Panc1 (cell line): ENCODE measurements around the gene ZCCHC14. TPM values are rescaled to one million over a fixed set of nuclear protein-coding genes. Genes with fewer than 3 reads are reported as not detected.

Experiments
- ATAC-seq: fragments of 200-7000 bp; cut with Tn5 transposase; 2 replicates; pipeline ENCODE4 v1.9.1; 2020; ENCODE audit warnings: mild to moderate bottlenecking, moderate library complexity
- BruUV-seq: library from RNA; stranded (reverse); fragments of 400-500 nt; replicated peaks from 2 replicates; lab custom pipeline; 2021; lab: Mats Ljungman, UMichigan
- CTCF ChIA-PET: fragments of 300-600 bp; sonication (Branson Sonifier 250); formaldehyde crosslinking; loops from one replicate; lab custom pipeline; 2022; ENCODE audit warnings: antibody characterized with exemption; lab: Charles Lee
- POLR2A ChIA-PET: fragments of 300-600 bp; sonication (Branson Sonifier 250); formaldehyde crosslinking; loops from one replicate; lab custom pipeline; 2022; ENCODE audit warnings: antibody characterized with exemption; lab: Charles Lee
- DNase-seq: peaks from one replicate; pipeline ENCODE4 v3.0.0-alpha.2; 2010; ENCODE audit warnings: low read depth, low spot score
- H3K27ac ChIP-seq: 2 replicates; pipeline ENCODE4 v1.5.1; 2011; ENCODE audit warnings: mild to moderate bottlenecking, low read length, inconsistent platforms
- H3K27me3 ChIP-seq: fragments of 200-500 bp; sonication (Bioruptor generic); 2 replicates; pipeline ENCODE4 v1.6.0; 2014; ENCODE audit warnings: low read length, inconsistent platforms; ENCODE audit not compliant: control insufficient read depth, insufficient read depth
- H3K36me3 ChIP-seq: fragments of 200-500 bp; sonication (Bioruptor generic); 2 replicates; pipeline ENCODE4 v1.5.1; 2014; ENCODE audit warnings: inconsistent platforms, mild to moderate bottlenecking, low read length, moderate library complexity; ENCODE audit not compliant: control insufficient read depth, insufficient read depth
- H3K4me1 ChIP-seq: 2 replicates; pipeline ENCODE4 v1.5.1; 2011; ENCODE audit warnings: inconsistent platforms, mild to moderate bottlenecking, low read length, moderate library complexity; ENCODE audit not compliant: control insufficient read depth, insufficient read depth
- H3K4me3 ChIP-seq, 2 experiments: 2 replicates each; pipeline ENCODE4 v1.5.1; 2011 to 2012; ENCODE audit warnings: low read depth in 2 of 2, low read length in 2 of 2, mild to moderate bottlenecking in 2 of 2, inconsistent platforms in 1 of 2, moderate library complexity in 1 of 2
- H3K9me3 ChIP-seq: fragments of 200-500 bp; sonication (Bioruptor generic); 2 replicates; pipeline ENCODE4 v1.5.1; 2014; ENCODE audit warnings: low read depth, mild to moderate bottlenecking, inconsistent platforms, low read length, moderate library complexity; ENCODE audit not compliant: control insufficient read depth, insufficient read depth
- POLR2AphosphoS5 ChIP-seq: IDR thresholded peaks from 2 replicates; pipeline ENCODE4 v1.6.1; 2012; ENCODE audit warnings: mild to moderate bottlenecking, low read depth, low read length, moderate library complexity
- SIN3A ChIP-seq: IDR thresholded peaks from 2 replicates; pipeline ENCODE4 v1.6.1; 2012; ENCODE audit warnings: low read depth, mild to moderate bottlenecking, low read length, moderate library complexity, borderline replicate concordance; ENCODE audit not compliant: insufficient read depth
- TCF7L2 ChIP-seq: IDR thresholded peaks from 2 replicates; pipeline ENCODE4 v1.6.1; 2011; ENCODE audit warnings: mild to moderate bottlenecking, low read depth, low read length, inconsistent platforms
- in situ Hi-C: cut with HindIII; loops from 2 replicates; pipeline ENCODE4 v1.10.0; 2016; ENCODE audit warnings: low sequenced_read_pairs, low pct_unique_long_range_greater_than_20kb
- intact Hi-C: fragments of 100-400 bp; cut with micrococcal nuclease; formaldehyde crosslinking; loops from one replicate; pipeline ENCODE4 v1.10.0; 2022; ENCODE audit not compliant: unreplicated experiment
- total RNA-seq: library from RNA; stranded (reverse); gene quantifications from one replicate; pipeline ENCODE4 v1.2.1, GENCODE V29; 2021; ENCODE audit not compliant: unreplicated experiment
- TF ChIP-seq, protein P1 (sequence below): fragments of 450-650 bp; IDR thresholded peaks from 2 replicates; pipeline ENCODE4 v1.5.1; 2017; ENCODE audit warnings: mild to moderate bottlenecking
- TF ChIP-seq, protein P2 (sequence below), 2 experiments: IDR thresholded peaks; 2 replicates each; pipeline ENCODE4 v1.6.1; 2011 to 2012; ENCODE audit warnings: low read depth in 2 of 2, control low read depth in 1 of 2, low read length in 1 of 2, mild to moderate bottlenecking in 1 of 2, moderate library complexity in 1 of 2; ENCODE audit not compliant: insufficient read depth in 1 of 2

ZCCHC14 gene
- total RNA-seq, 1 experiment from 2014 or later = 35.0 TPM

DNA sequence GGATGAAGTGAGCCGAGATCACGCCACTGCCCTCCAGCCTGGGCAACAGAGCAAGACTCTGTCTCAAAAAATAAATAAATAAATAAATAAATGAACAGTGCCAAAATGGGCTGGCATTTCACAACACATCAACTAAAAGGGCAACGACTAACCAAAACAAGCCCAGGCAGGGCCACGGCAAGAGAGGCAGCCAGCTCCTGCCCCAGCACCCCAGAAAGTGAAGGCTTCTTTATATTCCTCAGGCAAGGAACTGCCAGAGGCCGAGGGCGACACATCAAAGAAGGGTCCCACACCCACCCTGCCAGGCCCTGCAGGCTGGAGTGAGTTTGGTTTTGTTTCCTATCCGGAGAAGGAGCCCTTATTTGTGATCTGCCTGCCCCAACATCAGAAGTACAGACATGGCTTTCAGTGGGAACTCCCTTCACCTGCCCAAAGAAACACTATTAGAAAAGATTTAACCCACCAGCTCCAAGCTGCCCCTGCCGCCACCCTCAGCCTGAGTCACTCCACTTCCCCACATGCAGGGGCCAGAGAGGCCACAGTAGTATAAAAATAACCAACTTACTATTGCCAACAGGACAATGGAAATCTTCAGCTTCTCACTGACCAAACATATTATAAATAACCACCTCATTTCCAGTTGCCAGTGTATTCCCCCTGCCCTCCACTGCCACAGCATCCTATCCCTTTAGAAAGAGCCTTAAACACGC lies 117.2 kb downstream of the ZCCHC14 start:
- intact Hi-C loops = no loop called here
- POLR2A ChIA-PET = interaction anchor here (0.6 kb wide), 1 partner anchor 75 kb away, joined by 4 read pairs; no protein-coding TSS in a partner anchor

GRCh38 chr16:87374313-87374712 lies 118.5 kb downstream of the ZCCHC14 start:
- H3K27ac ChIP-seq = no peak overlapping the region
- H3K27me3 ChIP-seq = no peaks in the 10 kb centered on the region
- H3K4me3 ChIP-seq = no peak overlapping the region
- CTCF ChIA-PET = no interaction called here
- ATAC-seq (no peak), DNase-seq (no peak)
- no TSS peak for BruUV-seq
- no peaks in the 10 kb centered on the region for H3K36me3 ChIP-seq
- TF ChIP-seq POLR2AphosphoS5 = no peak
- TF ChIP-seq, protein P1, sequence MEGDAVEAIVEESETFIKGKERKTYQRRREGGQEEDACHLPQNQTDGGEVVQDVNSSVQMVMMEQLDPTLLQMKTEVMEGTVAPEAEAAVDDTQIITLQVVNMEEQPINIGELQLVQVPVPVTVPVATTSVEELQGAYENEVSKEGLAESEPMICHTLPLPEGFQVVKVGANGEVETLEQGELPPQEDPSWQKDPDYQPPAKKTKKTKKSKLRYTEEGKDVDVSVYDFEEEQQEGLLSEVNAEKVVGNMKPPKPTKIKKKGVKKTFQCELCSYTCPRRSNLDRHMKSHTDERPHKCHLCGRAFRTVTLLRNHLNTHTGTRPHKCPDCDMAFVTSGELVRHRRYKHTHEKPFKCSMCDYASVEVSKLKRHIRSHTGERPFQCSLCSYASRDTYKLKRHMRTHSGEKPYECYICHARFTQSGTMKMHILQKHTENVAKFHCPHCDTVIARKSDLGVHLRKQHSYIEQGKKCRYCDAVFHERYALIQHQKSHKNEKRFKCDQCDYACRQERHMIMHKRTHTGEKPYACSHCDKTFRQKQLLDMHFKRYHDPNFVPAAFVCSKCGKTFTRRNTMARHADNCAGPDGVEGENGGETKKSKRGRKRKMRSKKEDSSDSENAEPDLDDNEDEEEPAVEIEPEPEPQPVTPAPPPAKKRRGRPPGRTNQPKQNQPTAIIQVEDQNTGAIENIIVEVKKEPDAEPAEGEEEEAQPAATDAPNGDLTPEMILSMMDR = no peak
- TF ChIP-seq, protein P2, sequence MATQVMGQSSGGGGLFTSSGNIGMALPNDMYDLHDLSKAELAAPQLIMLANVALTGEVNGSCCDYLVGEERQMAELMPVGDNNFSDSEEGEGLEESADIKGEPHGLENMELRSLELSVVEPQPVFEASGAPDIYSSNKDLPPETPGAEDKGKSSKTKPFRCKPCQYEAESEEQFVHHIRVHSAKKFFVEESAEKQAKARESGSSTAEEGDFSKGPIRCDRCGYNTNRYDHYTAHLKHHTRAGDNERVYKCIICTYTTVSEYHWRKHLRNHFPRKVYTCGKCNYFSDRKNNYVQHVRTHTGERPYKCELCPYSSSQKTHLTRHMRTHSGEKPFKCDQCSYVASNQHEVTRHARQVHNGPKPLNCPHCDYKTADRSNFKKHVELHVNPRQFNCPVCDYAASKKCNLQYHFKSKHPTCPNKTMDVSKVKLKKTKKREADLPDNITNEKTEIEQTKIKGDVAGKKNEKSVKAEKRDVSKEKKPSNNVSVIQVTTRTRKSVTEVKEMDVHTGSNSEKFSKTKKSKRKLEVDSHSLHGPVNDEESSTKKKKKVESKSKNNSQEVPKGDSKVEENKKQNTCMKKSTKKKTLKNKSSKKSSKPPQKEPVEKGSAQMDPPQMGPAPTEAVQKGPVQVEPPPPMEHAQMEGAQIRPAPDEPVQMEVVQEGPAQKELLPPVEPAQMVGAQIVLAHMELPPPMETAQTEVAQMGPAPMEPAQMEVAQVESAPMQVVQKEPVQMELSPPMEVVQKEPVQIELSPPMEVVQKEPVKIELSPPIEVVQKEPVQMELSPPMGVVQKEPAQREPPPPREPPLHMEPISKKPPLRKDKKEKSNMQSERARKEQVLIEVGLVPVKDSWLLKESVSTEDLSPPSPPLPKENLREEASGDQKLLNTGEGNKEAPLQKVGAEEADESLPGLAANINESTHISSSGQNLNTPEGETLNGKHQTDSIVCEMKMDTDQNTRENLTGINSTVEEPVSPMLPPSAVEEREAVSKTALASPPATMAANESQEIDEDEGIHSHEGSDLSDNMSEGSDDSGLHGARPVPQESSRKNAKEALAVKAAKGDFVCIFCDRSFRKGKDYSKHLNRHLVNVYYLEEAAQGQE (IDR thresholded peaks at IDR 0.05; ENCODE audit: insufficient read depth in 1 of 2, low read depth in 2 of 2, low read length in 1 of 2) = no peak
- TF ChIP-seq TCF7L2 = no peak
- TF ChIP-seq SIN3A = no peak
- POLR2A ChIA-PET = no interaction called here
- intact Hi-C loops = no loop called here
- no peaks in the 10 kb centered on the region for H3K9me3 ChIP-seq
- no peaks in the 10 kb centered on the region for H3K4me1 ChIP-seq
- in situ Hi-C loops = no loop called here

More for the DNA sequence above, 117.2 kb downstream of the ZCCHC14 start:
- CTCF ChIA-PET = no interaction called here
- H3K27ac ChIP-seq = no peak overlapping the region
- H3K36me3 ChIP-seq = no peaks in the 10 kb centered on the region
- no peaks in the 10 kb centered on the region for H3K9me3 ChIP-seq
- no peaks in the 10 kb centered on the region for H3K27me3 ChIP-seq
- no peaks in the 10 kb centered on the region for H3K4me1 ChIP-seq
- ATAC-seq (no peak), DNase-seq (no peak)
- no peak overlapping the region for H3K4me3 ChIP-seq
- BruUV-seq = no TSS peak
- in situ Hi-C loops = no loop called here
- TF ChIP-seq SIN3A (no peak), POLR2AphosphoS5 (no peak), TCF7L2 (no peak)
- TF ChIP-seq, protein P1 = no peak
- TF ChIP-seq, protein P2 (IDR thresholded peaks at IDR 0.05; ENCODE audit: insufficient read depth in 1 of 2, low read depth in 2 of 2, low read length in 1 of 2) = no peak
